GM08714 (cell line): Measurements from ENCODE around the gene ZSCAN1.

Experiments used
- H3K4me3 ChIP-seq: fragments of 200-500 bp; sonication (Bioruptor generic); 2 replicates; pipeline ENCODE4 v1.5.1; 2014; ENCODE audit warnings: mild to moderate bottlenecking, low read length, inconsistent platforms
- ZNF274 ChIP-seq: IDR thresholded peaks from 2 replicates; pipeline ENCODE4 v1.6.1; 2012; ENCODE audit warnings: mild to moderate bottlenecking, low read depth, low read length

ZSCAN1 gene

GRCh38 chr19:58021541-58022282 lies 12.1 kb upstream of the ZSCAN1 start:
- no peak for TF ChIP-seq ZNF274
- H3K4me3 ChIP-seq: no peak overlapping the region

- TF ChIP-seq ZNF274: no peak
- no peak overlapping the region for H3K4me3 ChIP-seq
These were observed 11.6 kb upstream of the ZSCAN1 start for GRCh38 chr19:58022283-58022660.

GRCh38 chr19:58024661-58025060 lies 9.2 kb upstream of the ZSCAN1 start:
- no peak overlapping the region for H3K4me3 ChIP-seq
- TF ChIP-seq ZNF274: no peak

GRCh38 chr19:58034477-58034793 lies 610 bp downstream of the ZSCAN1 start:
- H3K4me3 ChIP-seq: no peak overlapping the region
- no peak for TF ChIP-seq ZNF274

- H3K4me3 ChIP-seq: no peak overlapping the region
- TF ChIP-seq ZNF274: no peak
These were observed 2.0 kb downstream of the ZSCAN1 start for GRCh38 chr19:58035863-58036262.

- no peak for TF ChIP-seq ZNF274
- H3K4me3 ChIP-seq: no peak overlapping the region
These were observed 4.3 kb downstream of the ZSCAN1 start for GRCh38 chr19:58037927-58038687.

GRCh38 chr19:58038688-58039204 lies 4.9 kb downstream of the ZSCAN1 start:
- H3K4me3 ChIP-seq: no peak overlapping the region
- no peak for TF ChIP-seq ZNF274

- TF ChIP-seq ZNF274: no peak
These were observed 7.1 kb downstream of the ZSCAN1 start for GRCh38 chr19:58040751-58041525.

GRCh38 chr19:58042495-58043340 lies 8.9 kb downstream of the ZSCAN1 start:
- no peak for TF ChIP-seq ZNF274
- H3K4me3 ChIP-seq: no peak overlapping the region

More at GRCh38 chr19:58040751-58041525, 7.1 kb downstream of the ZSCAN1 start:
- H3K4me3 ChIP-seq: no peak overlapping the region

GRCh38 chr19:58044391-58044790 lies 10.6 kb downstream of the ZSCAN1 start:
- no peak overlapping the region for H3K4me3 ChIP-seq
- TF ChIP-seq ZNF274: no peak

GRCh38 chr19:58044886-58045285 lies 11.1 kb downstream of the ZSCAN1 start:
- H3K4me3 ChIP-seq: no peak overlapping the region
- TF ChIP-seq ZNF274: no peak

GRCh38 chr19:58045411-58046050 lies 11.7 kb downstream of the ZSCAN1 start:
- TF ChIP-seq ZNF274: no peak
- no peak overlapping the region for H3K4me3 ChIP-seq

- TF ChIP-seq ZNF274: no peak
- no peak overlapping the region for H3K4me3 ChIP-seq
These were observed 13.0 kb downstream of the ZSCAN1 start for GRCh38 chr19:58046856-58047255.
